ENCODE results near the gene GRM8. TPM values are rescaled to one million over a fixed set of nuclear protein-coding genes. Genes with fewer than 3 reads are reported as not detected.
"Not testable (repeated sequence)": the region's sequence is repeated elsewhere in the genome, so short reads cannot be mapped to it uniquely, and the experiment has no call there.

Gene GRM8
- total RNA-seq, 2 experiments from 2014 or later: not detected

- H3K79me2 ChIP-seq (ENCODE audit: insufficient read depth, low read depth, low read length): no peaks in the 10 kb centered on the region
- no peak overlapping the region for H3K4me3 ChIP-seq (ENCODE audit: low read depth, low read length, poor library complexity, severe bottlenecking)
- H3K36me3 ChIP-seq (ENCODE audit: insufficient read depth, low read length): no peaks in the 10 kb centered on the region
- no peaks in the 10 kb centered on the region for H3K4me1 ChIP-seq (ENCODE audit: insufficient read depth, low read length, poor library complexity, severe bottlenecking)
- TF ChIP-seq, protein P1, sequence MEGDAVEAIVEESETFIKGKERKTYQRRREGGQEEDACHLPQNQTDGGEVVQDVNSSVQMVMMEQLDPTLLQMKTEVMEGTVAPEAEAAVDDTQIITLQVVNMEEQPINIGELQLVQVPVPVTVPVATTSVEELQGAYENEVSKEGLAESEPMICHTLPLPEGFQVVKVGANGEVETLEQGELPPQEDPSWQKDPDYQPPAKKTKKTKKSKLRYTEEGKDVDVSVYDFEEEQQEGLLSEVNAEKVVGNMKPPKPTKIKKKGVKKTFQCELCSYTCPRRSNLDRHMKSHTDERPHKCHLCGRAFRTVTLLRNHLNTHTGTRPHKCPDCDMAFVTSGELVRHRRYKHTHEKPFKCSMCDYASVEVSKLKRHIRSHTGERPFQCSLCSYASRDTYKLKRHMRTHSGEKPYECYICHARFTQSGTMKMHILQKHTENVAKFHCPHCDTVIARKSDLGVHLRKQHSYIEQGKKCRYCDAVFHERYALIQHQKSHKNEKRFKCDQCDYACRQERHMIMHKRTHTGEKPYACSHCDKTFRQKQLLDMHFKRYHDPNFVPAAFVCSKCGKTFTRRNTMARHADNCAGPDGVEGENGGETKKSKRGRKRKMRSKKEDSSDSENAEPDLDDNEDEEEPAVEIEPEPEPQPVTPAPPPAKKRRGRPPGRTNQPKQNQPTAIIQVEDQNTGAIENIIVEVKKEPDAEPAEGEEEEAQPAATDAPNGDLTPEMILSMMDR (conservative IDR thresholded peaks at IDR 0.05; ENCODE audit: low read length): no peak
- TF ChIP-seq EZH2phosphoT487 (IDR thresholded peaks at IDR 0.05; ENCODE audit: borderline replicate concordance, low read depth, low read length): no peak
- H3K27ac ChIP-seq (ENCODE audit: low read depth, low read length, poor library complexity, severe bottlenecking): no peak overlapping the region
- BruUV-seq (replicated peaks): no TSS peak
- intact Hi-C loops (cut with micrococcal nuclease; ENCODE audit: unreplicated experiment): no loop called here
- no peaks in the 10 kb centered on the region for H4K20me1 ChIP-seq (ENCODE audit: insufficient read depth, low read length)
- no peak for DNase-seq (ENCODE audit: low spot score)
- H3K9me3 ChIP-seq (ENCODE audit: low read length): no peaks in the 10 kb centered on the region
- CTCF ChIA-PET (ENCODE audit: unreplicated experiment): no interaction called here
- H3K4me2 ChIP-seq (ENCODE audit: low read length): no peak overlapping the region
- no peak overlapping the region for H2AFZ ChIP-seq (ENCODE audit: low read length)
- POLR2A ChIA-PET: no interaction called here
- no peaks in the 10 kb centered on the region for H3K9me2 ChIP-seq (ENCODE audit: insufficient read depth, low read length)
These were observed 371.4 kb downstream of the GRM8 start for GRCh38 chr7:126881315-126881714.

DNA sequence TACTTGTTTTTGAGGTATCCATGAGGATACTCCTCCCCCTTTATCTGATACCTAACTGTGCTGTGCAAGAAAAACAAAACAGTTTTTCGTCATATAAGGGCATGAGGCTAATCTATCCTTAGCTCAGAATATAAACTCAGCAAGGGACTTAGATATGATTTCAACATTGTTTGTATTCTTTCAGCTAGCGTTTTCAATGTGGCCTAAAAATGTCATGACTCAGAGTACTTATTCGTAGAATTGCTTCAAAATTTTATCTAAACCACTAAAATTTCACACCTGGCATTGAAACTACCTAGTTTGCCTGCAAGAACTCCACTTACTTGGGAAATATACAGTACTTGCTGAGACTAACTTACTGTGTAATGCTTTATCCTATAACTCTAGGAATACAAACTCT lies 376.2 kb downstream of the GRM8 start:
- H3K27ac ChIP-seq (ENCODE audit: low read depth, low read length, poor library complexity, severe bottlenecking); H2AFZ ChIP-seq (ENCODE audit: low read length); H3K4me3 ChIP-seq (ENCODE audit: low read depth, low read length, poor library complexity, severe bottlenecking); H3K4me1 ChIP-seq (ENCODE audit: insufficient read depth, low read length, poor library complexity, severe bottlenecking); intact Hi-C loops (cut with micrococcal nuclease; ENCODE audit: unreplicated experiment); DNase-seq (ENCODE audit: low spot score); H3K36me3 ChIP-seq (ENCODE audit: insufficient read depth, low read length); H4K20me1 ChIP-seq (ENCODE audit: insufficient read depth, low read length); H3K4me2 ChIP-seq (ENCODE audit: low read length); H3K79me2 ChIP-seq (ENCODE audit: insufficient read depth, low read depth, low read length); H3K9me2 ChIP-seq (ENCODE audit: insufficient read depth, low read length); POLR2A ChIA-PET; H3K9me3 ChIP-seq (ENCODE audit: low read length); CTCF ChIA-PET (ENCODE audit: unreplicated experiment); BruUV-seq (replicated peaks): not testable (repeated sequence)

DNA sequence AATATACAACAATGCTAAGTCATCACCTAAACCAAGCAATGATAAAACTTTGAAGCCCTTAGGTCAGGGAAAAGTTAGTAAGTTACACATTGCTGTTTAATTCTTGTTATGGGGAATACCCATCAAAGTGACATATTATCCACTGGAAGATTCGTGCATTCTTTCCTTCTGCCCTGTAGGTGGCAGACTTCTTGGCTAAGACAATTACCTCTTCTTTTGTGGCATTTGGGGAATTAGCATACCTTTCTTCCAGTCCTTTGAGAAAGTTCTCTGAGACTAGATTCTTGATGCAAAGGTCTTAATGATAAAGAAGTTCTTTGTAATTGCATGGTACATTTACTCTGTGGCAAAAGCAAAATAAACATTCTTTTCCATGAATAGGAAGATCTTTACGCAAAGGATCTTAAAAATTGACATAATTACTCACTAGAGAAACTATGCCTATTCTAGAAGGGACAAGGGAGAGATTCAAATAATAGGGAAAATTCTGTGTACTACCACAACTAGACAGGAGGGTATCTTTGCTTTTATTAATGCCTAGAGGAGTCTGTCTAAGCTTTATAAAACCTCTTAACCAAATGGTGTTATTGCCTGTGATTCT lies 395.9 kb downstream of the GRM8 start:
- Histone ChIP-seq H3K4me1 (ENCODE audit: insufficient read depth, low read length, poor library complexity, severe bottlenecking) (no peaks in the 10 kb centered on the region), H3K4me3 (ENCODE audit: low read depth, low read length, poor library complexity, severe bottlenecking) (no peak overlapping the region), H3K27ac (ENCODE audit: low read depth, low read length, poor library complexity, severe bottlenecking) (no peak overlapping the region), H3K9me3 (ENCODE audit: low read length) (no peaks in the 10 kb centered on the region), H3K4me2 (ENCODE audit: low read length) (no peak overlapping the region), H3K36me3 (ENCODE audit: insufficient read depth, low read length) (no peaks in the 10 kb centered on the region), H2AFZ (ENCODE audit: low read length) (no peak overlapping the region), H4K20me1 (ENCODE audit: insufficient read depth, low read length) (no peaks in the 10 kb centered on the region), H3K9me2 (ENCODE audit: insufficient read depth, low read length) (no peaks in the 10 kb centered on the region), H3K79me2 (ENCODE audit: insufficient read depth, low read depth, low read length) (no peaks in the 10 kb centered on the region)
- intact Hi-C loops (cut with micrococcal nuclease; ENCODE audit: unreplicated experiment): no loop called here
- ChIA-PET CTCF (ENCODE audit: unreplicated experiment) (no interaction called here), POLR2A (no interaction called here)
- TF ChIP-seq, protein P1 (conservative IDR thresholded peaks at IDR 0.05; ENCODE audit: low read length): peak; percentile 83
- no peak for TF ChIP-seq EZH2phosphoT487 (IDR thresholded peaks at IDR 0.05; ENCODE audit: borderline replicate concordance, low read depth, low read length)
- BruUV-seq (replicated peaks): no TSS peak
- peak; percentile 19 for DNase-seq (ENCODE audit: low spot score)
